ENCODE results near the gene PLPP7.

- TF ChIP-seq CTCF (conservative IDR thresholded peaks at IDR 0.05; ENCODE audit: low read length) (no peak), EZH2phosphoT487 (IDR thresholded peaks at IDR 0.05; ENCODE audit: borderline replicate concordance, low read depth, low read length) (no peak)
Measured at GRCh38 chr9:131262327-131263032, 27.0 kb upstream of the PLPP7 start.
